T1000 (cell line): ENCODE measurements around the gene CDT1.

Source experiments
- DNase-seq: peaks from one replicate; lab custom pipeline; 2025; ENCODE audit warnings: mixed read lengths; lab: John Stamatoyannopoulos, UW

CDT1 gene

GRCh38 chr16:88803264-88803987 is at the start of gene CDT1:
TSS of gene CDT1 (plus strand) at chr16:88803789. CDS start at chr16:88803832, 43 bp downstream.
- peak; percentile 65 for DNase-seq

- no peak for DNase-seq
Measured at GRCh38 chr16:88754109-88754911, 49.3 kb upstream of the CDT1 start.

- DNase-seq: no peak
Measured at GRCh38 chr16:88754912-88755744, 48.5 kb upstream of the CDT1 start.

GRCh38 chr16:88755745-88756443 is 47.7 kb upstream of the CDT1 start:
- no peak for DNase-seq

GRCh38 chr16:88758227-88758943 is 45.2 kb upstream of the CDT1 start:
- DNase-seq: no peak

GRCh38 chr16:88758944-88759244 is 44.7 kb upstream of the CDT1 start:
- DNase-seq: no peak

GRCh38 chr16:88759245-88759975 is 44.2 kb upstream of the CDT1 start:
- DNase-seq: no peak

GRCh38 chr16:88759976-88760350 is 43.6 kb upstream of the CDT1 start:
- no peak for DNase-seq

- DNase-seq: no peak
Measured at GRCh38 chr16:88760424-88761142, 43.0 kb upstream of the CDT1 start.

- DNase-seq: no peak
Measured at GRCh38 chr16:88761143-88761534, 42.5 kb upstream of the CDT1 start.

- DNase-seq: no peak
Measured at GRCh38 chr16:88761830-88762229, 41.8 kb upstream of the CDT1 start.

GRCh38 chr16:88762258-88762870 is 41.2 kb upstream of the CDT1 start:
- DNase-seq: no peak

GRCh38 chr16:88762941-88763340 is 40.6 kb upstream of the CDT1 start:
- no peak for DNase-seq

GRCh38 chr16:88763502-88764053 is 40.0 kb upstream of the CDT1 start:
- no peak for DNase-seq

- no peak for DNase-seq
Measured at GRCh38 chr16:88764080-88764479, 39.5 kb upstream of the CDT1 start.

- DNase-seq: no peak
Measured at GRCh38 chr16:88764913-88765349, 38.7 kb upstream of the CDT1 start.

GRCh38 chr16:88766975-88767374 is 36.6 kb upstream of the CDT1 start:
- no peak for DNase-seq

- no peak for DNase-seq
Measured at GRCh38 chr16:88767546-88768070, 36.0 kb upstream of the CDT1 start.
